HG02973 (cell line): ENCODE results near the gene TRMT112.

Experiments
- ATAC-seq: cut with Tn5 transposase; IDR thresholded peaks from one replicate; pipeline ENCODE4 v1.9.1; 2021; ENCODE audit warnings: moderate library complexity; ENCODE audit not compliant: unreplicated experiment

Gene TRMT112

GRCh38 chr11:64351136-64351631, 33.8 kb upstream of the TRMT112 start:
- no peak for ATAC-seq

DNA sequence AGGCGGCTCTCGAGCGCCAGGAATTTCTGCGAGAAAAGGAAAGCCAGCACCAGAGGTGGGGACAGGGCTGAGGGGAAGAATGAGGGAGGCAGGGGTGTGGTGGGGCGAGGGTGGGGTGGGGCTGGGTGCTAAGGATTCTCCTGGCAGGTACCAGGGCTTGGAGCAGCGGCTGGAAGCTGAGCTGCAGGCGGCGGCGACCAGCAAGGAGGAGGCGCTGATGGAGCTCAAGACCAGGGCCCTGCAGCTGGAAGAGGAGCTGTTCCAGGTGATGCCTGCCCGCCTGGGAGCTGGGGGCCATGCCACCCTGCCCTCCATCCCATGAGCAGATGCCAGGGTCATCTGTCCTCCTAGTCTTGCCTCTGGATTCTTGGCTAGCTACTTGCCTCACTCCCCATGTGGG, 32.0 kb upstream of the TRMT112 start:
- no peak for ATAC-seq

GRCh38 chr11:64349025-64349387, 31.6 kb upstream of the TRMT112 start:
- ATAC-seq, result no peak

DNA sequence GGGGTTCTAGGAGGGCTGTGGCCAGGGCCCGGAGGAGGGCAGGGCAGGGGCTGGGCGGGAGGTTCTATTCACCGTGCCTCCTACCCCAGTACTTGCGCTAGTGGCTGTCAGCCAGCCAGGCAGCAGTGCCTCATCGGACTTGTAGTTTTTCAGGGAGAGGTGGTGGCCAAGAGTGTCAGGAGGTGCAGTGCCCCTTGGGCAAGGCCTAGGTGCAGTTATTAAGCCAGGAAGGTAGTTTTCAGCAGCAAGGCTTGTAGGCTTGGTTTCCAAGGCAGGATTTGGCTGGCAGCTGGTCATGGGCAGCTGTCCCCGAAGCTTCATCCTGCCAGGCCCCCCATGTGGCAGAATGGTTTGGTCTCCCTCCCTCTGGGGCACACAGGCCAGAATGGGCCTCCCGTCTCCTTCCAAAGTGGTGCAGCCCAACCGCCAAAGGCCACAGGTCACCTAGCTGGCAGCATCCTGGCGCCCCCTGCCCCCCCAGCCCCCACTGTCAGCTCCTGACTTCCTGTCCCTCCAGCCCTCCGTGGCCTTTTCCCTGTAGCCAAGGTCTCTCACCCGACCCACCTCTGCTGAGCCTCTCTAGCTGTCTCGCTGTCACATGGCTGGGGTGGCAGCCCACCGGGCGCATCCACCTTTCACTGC, 31.1 kb upstream of the TRMT112 start:
- ATAC-seq, result no peak

GRCh38 chr11:64347193-64347867, 30.0 kb upstream of the TRMT112 start:
- ATAC-seq, result no peak

GRCh38 chr11:64344787-64345186, 27.4 kb upstream of the TRMT112 start:
- ATAC-seq, result no peak

DNA sequence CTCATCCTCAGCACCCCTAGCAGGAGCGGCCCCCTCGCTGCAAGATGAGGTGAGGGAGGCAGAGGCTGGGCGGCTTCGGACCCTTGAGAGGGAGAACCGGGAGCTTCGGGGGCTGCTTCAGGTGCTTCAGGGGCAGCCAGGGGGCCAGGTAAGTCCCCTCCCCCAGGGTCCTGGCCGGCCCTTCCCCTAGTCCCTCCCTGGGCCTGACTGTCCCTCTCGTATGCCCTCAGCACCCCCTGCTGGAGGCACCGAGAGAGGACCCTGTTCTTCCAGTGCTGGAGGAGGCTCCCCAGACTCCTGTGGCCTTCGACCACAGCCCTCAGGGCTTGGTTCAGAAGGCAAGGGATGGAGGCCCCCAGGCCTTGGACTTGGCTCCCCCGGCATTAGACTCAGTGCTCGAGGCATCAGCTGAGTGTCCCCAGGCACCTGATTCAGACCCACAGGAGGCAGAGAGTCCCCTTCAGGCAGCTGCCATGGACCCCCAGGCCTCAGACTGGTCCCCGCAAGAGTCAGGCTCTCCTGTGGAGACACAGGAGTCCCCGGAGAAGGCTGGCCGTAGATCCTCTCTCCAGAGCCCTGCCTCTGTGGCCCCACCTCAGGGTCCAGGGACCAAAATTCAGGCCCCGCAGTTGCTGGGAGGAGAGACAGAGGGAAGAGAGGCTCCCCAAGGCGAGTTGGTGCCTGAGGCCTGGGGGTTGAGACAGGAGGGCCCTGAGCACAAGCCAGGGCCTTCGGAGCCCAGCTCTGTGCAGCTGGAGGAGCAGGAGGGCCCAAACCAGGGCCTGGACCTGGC, 26.6 kb upstream of the TRMT112 start:
- no peak for ATAC-seq

DNA sequence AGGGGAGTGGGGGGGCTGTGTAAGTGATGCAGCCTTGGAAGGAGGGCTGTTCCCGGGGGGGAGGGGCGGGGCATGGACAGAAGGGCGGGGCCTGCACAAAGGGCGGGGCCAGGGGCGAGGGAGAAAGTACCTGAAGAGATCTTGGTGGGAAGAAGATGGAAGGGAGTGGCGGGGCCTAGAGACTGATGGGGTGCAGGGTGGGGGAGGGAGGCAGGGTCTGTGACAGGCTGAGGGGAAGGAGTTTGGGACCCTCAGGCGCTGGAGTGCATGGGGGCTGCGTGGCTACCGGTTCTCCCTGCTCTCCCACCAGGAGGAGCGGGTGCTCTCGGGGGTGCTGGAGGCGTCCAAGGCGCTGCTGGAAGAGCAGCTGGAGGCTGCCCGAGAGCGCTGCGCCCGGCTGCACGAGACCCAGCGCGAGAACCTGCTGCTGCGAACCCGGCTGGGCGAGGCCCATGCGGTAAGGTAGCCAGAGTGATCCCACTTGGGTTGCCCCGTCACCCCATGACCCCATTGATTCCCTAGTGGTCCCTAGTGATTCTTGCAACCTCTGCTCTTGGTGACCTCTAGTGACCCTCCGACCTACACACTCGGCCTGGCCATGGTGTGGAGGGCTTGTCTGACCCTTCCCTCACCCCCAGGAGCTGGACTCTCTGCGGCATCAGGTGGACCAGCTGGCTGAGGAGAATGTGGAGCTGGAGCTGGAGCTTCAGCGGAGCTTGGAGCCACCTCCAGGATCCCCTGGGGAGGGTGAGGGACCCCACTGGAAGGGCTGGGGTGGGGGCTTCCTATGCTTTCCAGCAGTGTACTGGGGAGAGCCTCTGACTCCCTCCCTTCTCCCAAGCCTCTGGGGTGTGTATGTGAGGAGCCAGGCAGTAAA, 25.7 kb upstream of the TRMT112 start:
- ATAC-seq, result no peak

- ATAC-seq, result peak; percentile 36
Observed at GRCh38 chr11:64341851-64342791, 24.8 kb upstream of the TRMT112 start.

GRCh38 chr11:64341429-64341828, 24.1 kb upstream of the TRMT112 start:
- ATAC-seq, result no peak

GRCh38 chr11:64340671-64341335, 23.4 kb upstream of the TRMT112 start:
- peak; percentile 29 for ATAC-seq

DNA sequence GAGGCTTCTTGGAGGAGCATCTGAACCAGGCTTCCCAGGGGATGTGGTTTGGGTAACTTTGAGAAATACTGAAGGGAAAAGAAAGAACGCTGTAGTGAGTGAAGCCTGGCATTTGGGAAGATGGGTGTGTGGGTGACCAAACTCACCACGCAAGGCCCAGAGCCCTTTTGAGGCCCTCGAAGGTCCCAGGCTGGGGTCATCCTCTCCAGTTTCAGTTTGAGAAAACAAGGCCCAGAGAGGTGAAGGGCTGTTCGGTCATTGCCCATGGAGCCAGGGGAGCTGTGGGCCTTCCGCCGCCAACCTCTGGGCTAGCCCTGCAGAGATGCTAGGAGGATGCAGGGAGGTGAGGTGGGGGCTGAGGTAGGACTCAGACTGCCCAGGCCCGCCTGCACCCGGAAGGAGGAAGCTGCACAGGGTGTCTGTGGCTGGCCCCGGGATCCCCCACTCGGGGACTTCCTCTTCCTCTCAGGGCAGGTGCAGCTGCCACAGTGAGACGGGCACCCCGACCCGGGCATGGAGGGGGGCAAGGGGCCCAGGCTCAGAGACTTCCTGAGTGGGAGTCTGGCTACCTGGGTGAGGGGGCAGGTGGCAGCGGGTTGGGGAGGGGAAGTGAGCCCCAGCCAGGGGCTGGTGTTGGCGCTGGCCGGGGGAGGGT, 22.5 kb upstream of the TRMT112 start, which contains the start of gene CCDC88B:
TSS of gene CCDC88B (plus strand) at position 451 of the 655 bp plus-strand sequence. CDS start at position 514, 63 bp downstream.
- peak; percentile 44 for ATAC-seq

DNA sequence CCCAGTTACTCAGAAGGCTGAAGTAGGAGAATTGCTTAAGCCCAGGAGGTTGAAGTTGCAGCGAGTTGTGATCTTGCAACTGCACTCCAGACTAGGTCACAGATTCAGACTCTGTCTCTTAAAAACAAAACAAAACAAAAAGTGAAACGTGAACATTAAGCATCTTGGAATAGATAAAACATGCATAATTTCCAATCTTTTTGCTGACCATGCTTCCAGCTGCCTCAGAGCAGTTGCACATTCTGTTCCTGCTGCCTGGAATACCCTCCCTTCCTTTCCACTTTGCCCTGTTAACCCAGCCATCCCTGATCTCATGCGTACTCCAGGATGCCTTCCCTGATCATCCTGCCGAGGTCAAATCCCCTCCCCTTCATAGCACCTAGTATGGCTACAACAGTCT, 21.9 kb upstream of the TRMT112 start:
- ATAC-seq, result no peak

DNA sequence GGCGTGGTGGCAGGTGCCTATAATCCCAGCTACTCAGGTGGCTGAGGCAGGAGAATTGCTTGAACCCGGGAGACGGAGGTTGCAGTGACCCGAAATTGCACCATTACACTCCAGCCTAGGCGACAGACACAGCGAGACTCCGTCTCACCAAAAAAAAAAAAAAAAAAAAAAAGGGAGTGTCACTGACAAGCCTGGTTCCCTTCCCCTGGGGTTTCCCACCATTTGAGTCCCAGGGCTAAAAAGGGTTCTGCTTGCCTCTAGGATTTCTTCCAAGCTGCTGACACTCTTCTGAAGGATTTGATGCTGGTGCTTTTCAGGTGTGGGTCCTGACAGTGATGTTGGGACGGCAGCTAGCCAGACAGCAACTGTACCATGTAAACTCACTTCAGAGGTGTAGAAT, 21.4 kb upstream of the TRMT112 start:
- ATAC-seq, result no peak

- no peak for ATAC-seq
Observed at GRCh38 chr11:64337538-64338249, 20.3 kb upstream of the TRMT112 start.

DNA sequence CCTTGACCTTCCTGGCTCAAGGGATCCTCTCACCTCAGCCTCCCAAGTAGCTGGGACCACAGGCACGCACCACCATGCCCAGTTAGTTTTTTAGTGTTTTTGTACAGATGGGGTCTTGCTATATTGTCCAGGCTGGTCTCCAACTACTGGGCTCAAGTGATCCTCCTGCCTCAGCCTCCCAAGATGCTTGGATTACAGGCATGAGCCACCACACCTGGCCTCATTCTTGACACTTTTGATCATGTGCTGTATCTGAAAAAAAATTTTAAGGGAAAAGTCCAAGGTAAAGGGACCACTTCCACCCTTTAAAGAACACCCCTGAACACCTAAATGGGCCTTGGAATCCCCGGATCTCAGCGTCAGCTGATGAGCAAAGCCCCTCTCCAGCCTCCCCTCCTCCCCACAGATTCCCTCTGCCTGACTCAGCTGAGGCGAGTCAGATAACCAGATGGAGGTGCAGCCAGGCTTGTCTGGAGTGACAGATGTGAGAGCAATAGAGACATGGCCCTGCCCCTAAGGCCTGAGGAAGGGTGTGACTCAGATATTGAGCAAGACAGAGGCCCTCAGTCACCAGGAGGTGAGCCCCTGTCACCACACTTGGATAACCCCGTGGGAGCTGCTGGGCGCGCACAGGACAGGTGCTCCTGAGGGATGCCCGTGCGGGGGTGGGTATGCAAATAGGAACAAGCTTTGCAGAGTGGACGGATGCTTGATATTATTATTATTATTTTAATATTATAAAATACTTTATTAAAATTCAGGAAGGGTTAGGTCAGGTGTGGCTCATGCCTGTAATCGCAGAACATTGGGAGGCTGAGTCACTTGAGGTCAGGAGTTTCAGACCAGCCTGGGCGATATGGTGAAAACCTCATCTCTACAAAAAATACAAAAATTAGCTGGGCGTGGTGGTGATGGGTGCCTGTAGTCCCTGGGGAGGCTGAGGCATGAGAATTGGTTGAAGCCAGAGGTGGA, 17.7 kb upstream of the TRMT112 start:
- peak; percentile 76 for ATAC-seq

DNA sequence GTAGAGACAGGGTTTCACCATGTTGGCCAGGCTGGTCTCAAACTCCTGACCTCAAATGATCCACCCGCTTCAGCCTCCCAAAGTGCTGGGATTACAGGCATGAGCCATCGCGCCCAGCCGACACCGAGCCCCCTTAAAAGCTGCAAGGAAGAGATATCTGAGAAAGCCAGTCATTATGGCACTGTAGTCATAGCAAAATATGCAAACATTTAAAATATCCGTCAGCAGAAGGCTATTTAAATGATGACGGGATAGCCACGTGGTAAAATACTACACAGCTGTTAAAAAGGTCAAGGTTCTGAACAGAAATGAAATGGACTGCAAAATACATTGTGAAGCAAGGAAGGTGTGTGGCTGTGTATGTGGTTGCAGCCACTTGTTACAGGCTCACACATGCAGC, 16.2 kb upstream of the TRMT112 start:
- ATAC-seq, result no peak
